ENCODE measurements around the gene TBC1D8B.

DNA sequence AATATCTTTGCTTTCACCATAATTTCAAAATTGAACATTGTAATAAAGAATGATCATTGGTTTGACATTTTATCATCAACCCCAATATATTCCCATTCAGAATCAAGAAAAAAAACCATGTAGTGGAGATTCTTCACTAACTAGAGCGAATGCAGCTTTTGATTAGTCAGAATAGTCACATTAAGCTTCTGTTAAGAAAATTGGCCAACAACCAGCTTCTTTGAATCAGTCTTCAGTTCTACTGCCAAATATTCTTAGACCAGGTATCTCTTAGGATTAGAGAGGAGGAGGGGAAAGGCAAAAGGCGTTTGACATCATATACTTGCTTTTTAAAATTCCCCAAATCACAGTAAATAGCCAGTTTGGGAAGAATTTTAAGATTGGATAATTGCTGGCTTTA lies 22.2 kb upstream of the TBC1D8B start:
- TF ChIP-seq SRF (CRISPR knock-in tag; IDR thresholded peaks at IDR 0.05) (no peak), SMC3 (conservative IDR thresholded peaks at IDR 0.05; ENCODE audit: insufficient read depth, low read depth, low read length) (no peak), FOS (IDR thresholded peaks at IDR 0.05; ENCODE audit: extremely low read depth, insufficient read length) (no peak), GATAD2A (IDR thresholded peaks at IDR 0.05) (no peak), GATAD2B (IDR thresholded peaks at IDR 0.05; ENCODE audit: borderline replicate concordance) (no peak), SMARCC2 (IDR thresholded peaks at IDR 0.05; ENCODE audit: low read depth) (no peak)
- TF ChIP-seq, protein P1, sequence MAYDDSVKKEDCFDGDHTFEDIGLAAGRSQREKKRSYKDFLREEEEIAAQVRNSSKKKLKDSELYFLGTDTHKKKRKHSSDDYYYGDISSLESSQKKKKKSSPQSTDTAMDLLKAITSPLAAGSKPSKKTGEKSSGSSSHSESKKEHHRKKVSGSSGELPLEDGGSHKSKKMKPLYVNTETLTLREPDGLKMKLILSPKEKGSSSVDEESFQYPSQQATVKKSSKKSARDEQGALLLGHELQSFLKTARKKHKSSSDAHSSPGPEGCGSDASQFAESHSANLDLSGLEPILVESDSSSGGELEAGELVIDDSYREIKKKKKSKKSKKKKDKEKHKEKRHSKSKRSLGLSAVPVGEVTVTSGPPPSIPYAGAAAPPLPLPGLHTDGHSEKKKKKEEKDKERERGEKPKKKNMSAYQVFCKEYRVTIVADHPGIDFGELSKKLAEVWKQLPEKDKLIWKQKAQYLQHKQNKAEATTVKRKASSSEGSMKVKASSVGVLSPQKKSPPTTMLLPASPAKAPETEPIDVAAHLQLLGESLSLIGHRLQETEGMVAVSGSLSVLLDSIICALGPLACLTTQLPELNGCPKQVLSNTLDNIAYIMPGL (CRISPR knock-in tag; IDR thresholded peaks at IDR 0.05), result no peak
